HCT116 (cell line): Measurements from ENCODE around the gene SLAMF7. TPM values are rescaled to one million over a fixed set of nuclear protein-coding genes. Genes with fewer than 3 reads are reported as not detected.

Source experiments
- ATAC-seq: fragments of 200-7000 bp; cut with Tn5 transposase; 2 replicates; pipeline ENCODE4 v1.9.1; 2020; ENCODE audit warnings: mild to moderate bottlenecking, moderate library complexity
- BruUV-seq: library from RNA; stranded (reverse); fragments of 400-500 nt; replicated peaks from 2 replicates; lab custom pipeline; 2021; lab: Mats Ljungman, UMichigan
- CTCF ChIA-PET: fragments of 300-600 bp; sonication (Branson Sonifier 250); formaldehyde crosslinking; loops from one replicate; lab custom pipeline; 2021; ENCODE audit warnings: antibody characterized with exemption; lab: Charles Lee
- POLR2A ChIA-PET: fragments of 300-600, 350-600 bp; sonication (Branson Sonifier 250); formaldehyde crosslinking; loops from one replicate; lab custom pipeline; 2021; ENCODE audit warnings: antibody characterized with exemption; lab: Charles Lee
- RAD21 ChIA-PET, 2 experiments: fragments of 300-600 bp; sonication (Branson Sonifier 250); formaldehyde crosslinking; loops; one replicate each; lab custom pipeline; 2023; ENCODE audit warnings: low total read pairs in 2 of 2; ENCODE audit not compliant: uncharacterized antibody in 2 of 2, unreplicated experiment in 2 of 2, low non-redundant PET in 1 of 2; lab: Charles Lee
- DNase-seq: peaks from one replicate; pipeline ENCODE4 v3.0.0-alpha.2; 2010; ENCODE audit warnings: low read depth, low spot score
- H2AFZ ChIP-seq: fragments of 200-600 bp; shearing (Covaris generic), sonication (generic); 2 replicates; pipeline ENCODE4 v1.6.1; 2017; ENCODE audit warnings: low read depth, mixed run types, mixed read lengths, antibody characterized with exemption, low read length; ENCODE audit not compliant: poor library complexity, severe bottlenecking
- H3K27ac ChIP-seq: 2 replicates; pipeline ENCODE4 v1.5.1; 2012; ENCODE audit warnings: low read depth, low read length
- H3K27me3 ChIP-seq: fragments of 200-600 bp; sonication (generic); 2 replicates; pipeline ENCODE4 v1.6.1; 2016; ENCODE audit warnings: mixed run types, low read length, mixed read lengths; ENCODE audit not compliant: insufficient read depth
- H3K36me3 ChIP-seq, 2 experiments: fragments of 200-500 bp in 1 of 2; fragments of 200-600 bp in 1 of 2; sonication (Bioruptor generic) in 1 of 2; sonication (generic) in 1 of 2; 2 replicates each; pipeline versions ENCODE4 v1.5.1 to v1.6.1; 2014 to 2016; ENCODE audit warnings: low read length in 2 of 2, inconsistent platforms in 1 of 2, mixed read lengths in 1 of 2, mixed run types in 1 of 2; ENCODE audit not compliant: insufficient read depth in 2 of 2, control insufficient read depth in 1 of 2
- H3K4me1 ChIP-seq, 2 experiments: fragments of 200-600 bp in 1 of 2; sonication (generic) in 1 of 2; 2 replicates each; pipeline versions ENCODE4 v1.5.1 to v1.6.1; 2012 to 2017; ENCODE audit warnings: low read length in 2 of 2, inconsistent platforms in 1 of 2, mild to moderate bottlenecking in 1 of 2, mixed read lengths in 1 of 2, mixed run types in 1 of 2, moderate library complexity in 1 of 2; ENCODE audit not compliant: insufficient read depth in 2 of 2, control insufficient read depth in 1 of 2
- H3K4me2 ChIP-seq: fragments of 200-600 bp; sonication (generic); 2 replicates; pipeline ENCODE4 v1.6.1; 2017; ENCODE audit warnings: mixed run types, low read length, mixed read lengths
- H3K4me3 ChIP-seq, 2 experiments: fragments of 200-600 bp in 1 of 2; sonication (generic) in 1 of 2; replicated peaks in 1 of 2; 2 replicates each; pipeline ENCODE4 v1.5.1; 2011 to 2016; ENCODE audit warnings: low read length in 2 of 2, control low read depth in 1 of 2, low read depth in 1 of 2, mild to moderate bottlenecking in 1 of 2, mixed read lengths in 1 of 2, mixed run types in 1 of 2
- H3K79me2 ChIP-seq: fragments of 200-600 bp; sonication (generic); 2 replicates; pipeline ENCODE4 v1.6.1; 2017; ENCODE audit warnings: mild to moderate bottlenecking, mixed run types, low read length, moderate library complexity, mixed read lengths; ENCODE audit not compliant: insufficient read depth
- H3K9ac ChIP-seq: fragments of 200-600 bp; sonication (generic); 2 replicates; pipeline ENCODE4 v1.6.1; 2016; ENCODE audit warnings: low read length, mixed read lengths
- H3K9me2 ChIP-seq: fragments of 200-600 bp; sonication (generic), shearing (Covaris generic); 2 replicates; pipeline ENCODE4 v1.6.1; 2017; ENCODE audit warnings: mixed run types, mild to moderate bottlenecking, moderate library complexity; ENCODE audit not compliant: insufficient read depth
- H3K9me3 ChIP-seq, 2 experiments: fragments of 200-500 bp in 1 of 2; fragments of 200-600 bp in 1 of 2; sonication (Bioruptor generic) in 1 of 2; sonication (generic) in 1 of 2; 2 replicates each; pipeline ENCODE4 v1.6.1; 2014 to 2017; ENCODE audit warnings: low read length in 2 of 2, mixed read lengths in 2 of 2, inconsistent platforms in 1 of 2, low read depth in 1 of 2, mild to moderate bottlenecking in 1 of 2, mixed run types in 1 of 2, moderate library complexity in 1 of 2; ENCODE audit not compliant: control insufficient read depth in 1 of 2, insufficient read depth in 1 of 2
- H4K20me1 ChIP-seq: fragments of 200-600 bp; sonication (generic), shearing (Covaris generic); 2 replicates; pipeline ENCODE4 v1.6.1; 2017; ENCODE audit warnings: mixed run types, mild to moderate bottlenecking, moderate library complexity; ENCODE audit not compliant: insufficient read depth
- CBX3 ChIP-seq: IDR thresholded peaks from 2 replicates; pipeline ENCODE4 v1.6.1; 2012; ENCODE audit warnings: low read depth
- CEBPB ChIP-seq: IDR thresholded peaks from 2 replicates; pipeline ENCODE4 v1.6.1; 2012; ENCODE audit warnings: low read depth
- EGR1 ChIP-seq: IDR thresholded peaks from 2 replicates; pipeline ENCODE4 v1.6.1; 2012; ENCODE audit warnings: low read depth
- ELF1 ChIP-seq: IDR thresholded peaks from 2 replicates; pipeline ENCODE4 v1.6.1; 2012; ENCODE audit warnings: low read depth, borderline replicate concordance
- EZH2phosphoT487 ChIP-seq: fragments of 200-600 bp; IDR thresholded peaks from 2 replicates; pipeline ENCODE4 v1.6.1; 2018; ENCODE audit warnings: antibody characterized with exemption, borderline replicate concordance
- FOSL1 ChIP-seq: IDR thresholded peaks from 2 replicates; pipeline ENCODE4 v1.6.1; 2012; ENCODE audit warnings: low read depth
- JUND ChIP-seq: IDR thresholded peaks from 2 replicates; pipeline ENCODE4 v1.6.1; 2012
- POLR2A ChIP-seq: IDR thresholded peaks from 2 replicates; pipeline ENCODE4 v1.7.0; 2011; ENCODE audit warnings: borderline replicate concordance; ENCODE audit not compliant: insufficient read depth, insufficient read length; ENCODE audit errors: extremely low read depth
- POLR2AphosphoS5 ChIP-seq: IDR thresholded peaks from 2 replicates; pipeline ENCODE4 v1.6.1; 2011; ENCODE audit warnings: mild to moderate bottlenecking, low read depth, low read length, moderate library complexity
- SIN3A ChIP-seq: IDR thresholded peaks from 2 replicates; pipeline ENCODE4 v1.6.1; 2012; ENCODE audit warnings: low read depth
- SP1 ChIP-seq: IDR thresholded peaks from 2 replicates; pipeline ENCODE4 v1.6.1; 2012; ENCODE audit warnings: low read depth
- TCF7L2 ChIP-seq: IDR thresholded peaks from 2 replicates; pipeline ENCODE4 v1.7.0; 2011; ENCODE audit warnings: borderline replicate concordance, inconsistent platforms; ENCODE audit not compliant: insufficient read depth, insufficient read length; ENCODE audit errors: extremely low read depth
- YY1 ChIP-seq: IDR thresholded peaks from 2 replicates; pipeline ENCODE4 v1.6.1; 2011; ENCODE audit warnings: low read length, low read depth, moderate library complexity, mild to moderate bottlenecking; ENCODE audit not compliant: insufficient replicate concordance; ENCODE audit errors: extremely low read depth
- ZFX ChIP-seq: fragments of 450-650 bp; IDR thresholded peaks from 2 replicates; pipeline ENCODE4 v1.6.1; 2017
- ZNF274 ChIP-seq: fragments of 200-500 bp; sonication (Bioruptor generic); IDR thresholded peaks from 2 replicates; pipeline ENCODE4 v1.6.1; 2014; ENCODE audit warnings: mild to moderate bottlenecking, low read depth, low read length, inconsistent platforms
- intact Hi-C: fragments of 100-400 bp; cut with micrococcal nuclease; formaldehyde crosslinking; loops from 2 replicates; pipeline ENCODE4 v1.10.0; 2022
- total RNA-seq: library from RNA; stranded (reverse); gene quantifications from one replicate; pipeline ENCODE4 v1.2.1, GENCODE V29; 2021; ENCODE audit not compliant: unreplicated experiment
- TF ChIP-seq, protein P1 (sequence below): IDR thresholded peaks from 2 replicates; pipeline ENCODE4 v1.6.1; 2012; ENCODE audit warnings: low read depth
- TF ChIP-seq, protein P2 (sequence below), 3 experiments: fragments of 200-600 bp in 1 of 3; sonication (generic) in 1 of 3; IDR thresholded peaks in 2 of 3; conservative IDR thresholded peaks in 1 of 3; 2 replicates each; pipeline ENCODE4 v1.5.1; 2012 to 2017; ENCODE audit warnings: low read depth in 2 of 3, low read length in 2 of 3, antibody characterized with exemption in 1 of 3, borderline replicate concordance in 1 of 3, control low read depth in 1 of 3, mild to moderate bottlenecking in 1 of 3, mixed read lengths in 1 of 3, mixed run types in 1 of 3, moderate library complexity in 1 of 3; ENCODE audit not compliant: insufficient read depth in 1 of 3
- TF ChIP-seq, protein P3 (sequence below): IDR thresholded peaks from 2 replicates; pipeline ENCODE4 v1.6.1; 2012
- TF ChIP-seq, protein P4 (sequence below): IDR thresholded peaks from 2 replicates; pipeline ENCODE4 v1.6.1; 2012

Gene SLAMF7
- total RNA-seq, 1 experiment from 2014 or later, result 0.34 TPM

DNA sequence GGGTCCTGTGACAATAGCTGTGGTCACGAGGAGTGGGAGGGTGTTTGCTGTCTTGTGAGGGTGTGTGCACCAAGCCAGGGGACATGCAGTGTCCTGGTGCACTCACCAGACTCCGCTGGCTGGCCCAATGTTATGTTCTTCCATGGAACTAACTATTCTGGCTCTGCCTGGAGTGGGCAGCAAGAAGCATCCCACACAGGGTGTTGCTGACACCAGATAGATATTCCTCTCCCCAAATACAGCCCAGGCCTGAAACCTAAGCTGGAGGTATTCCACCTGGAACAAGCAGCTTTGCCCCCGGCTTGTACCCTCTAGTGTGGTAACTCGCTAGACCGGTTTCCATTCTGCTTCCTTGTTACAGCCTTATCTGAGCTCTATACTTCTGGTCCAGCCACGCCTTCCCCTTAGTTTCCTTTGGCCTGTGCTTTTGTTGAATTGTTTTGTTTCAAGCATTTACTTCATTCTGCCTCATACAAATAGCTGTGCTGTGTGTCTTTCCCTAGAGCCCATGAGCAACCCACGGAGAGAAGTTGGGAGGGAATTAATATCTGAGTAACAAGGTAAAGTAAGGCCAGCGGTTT, 42.2 kb downstream of the SLAMF7 start:
- ATAC-seq (no peak), DNase-seq (no peak)
- Histone ChIP-seq H3K79me2 (no peaks in the 10 kb centered on the region), H3K36me3 (no peaks in the 10 kb centered on the region), H4K20me1 (no peaks in the 10 kb centered on the region), H3K4me2 (no peak overlapping the region), H3K27ac (no peak overlapping the region), H3K4me3 (no peak overlapping the region), H3K4me1 (peaks cover 9 to 10% of the 10 kb centered on the region in 2 experiments; a peak in 2 of 4 replicates), H3K9me3 (no peaks in the 10 kb centered on the region), H3K27me3 (no peaks in the 10 kb centered on the region), H3K9me2 (no peaks in the 10 kb centered on the region), H3K9ac (no peak overlapping the region), H2AFZ (no peak overlapping the region)
- no TSS peak for BruUV-seq
- POLR2A ChIA-PET, result no interaction called here
- RAD21 ChIA-PET, result no interaction called here
- intact Hi-C loops, result no loop called here
- CTCF ChIA-PET, result interaction anchor here (1.0 to 3.6 kb wide), 3 partner anchors 12 to 173 kb away, joined by 3 to 27 read pairs (median 6); no protein-coding TSS in a partner anchor
- TF ChIP-seq, protein P1, sequence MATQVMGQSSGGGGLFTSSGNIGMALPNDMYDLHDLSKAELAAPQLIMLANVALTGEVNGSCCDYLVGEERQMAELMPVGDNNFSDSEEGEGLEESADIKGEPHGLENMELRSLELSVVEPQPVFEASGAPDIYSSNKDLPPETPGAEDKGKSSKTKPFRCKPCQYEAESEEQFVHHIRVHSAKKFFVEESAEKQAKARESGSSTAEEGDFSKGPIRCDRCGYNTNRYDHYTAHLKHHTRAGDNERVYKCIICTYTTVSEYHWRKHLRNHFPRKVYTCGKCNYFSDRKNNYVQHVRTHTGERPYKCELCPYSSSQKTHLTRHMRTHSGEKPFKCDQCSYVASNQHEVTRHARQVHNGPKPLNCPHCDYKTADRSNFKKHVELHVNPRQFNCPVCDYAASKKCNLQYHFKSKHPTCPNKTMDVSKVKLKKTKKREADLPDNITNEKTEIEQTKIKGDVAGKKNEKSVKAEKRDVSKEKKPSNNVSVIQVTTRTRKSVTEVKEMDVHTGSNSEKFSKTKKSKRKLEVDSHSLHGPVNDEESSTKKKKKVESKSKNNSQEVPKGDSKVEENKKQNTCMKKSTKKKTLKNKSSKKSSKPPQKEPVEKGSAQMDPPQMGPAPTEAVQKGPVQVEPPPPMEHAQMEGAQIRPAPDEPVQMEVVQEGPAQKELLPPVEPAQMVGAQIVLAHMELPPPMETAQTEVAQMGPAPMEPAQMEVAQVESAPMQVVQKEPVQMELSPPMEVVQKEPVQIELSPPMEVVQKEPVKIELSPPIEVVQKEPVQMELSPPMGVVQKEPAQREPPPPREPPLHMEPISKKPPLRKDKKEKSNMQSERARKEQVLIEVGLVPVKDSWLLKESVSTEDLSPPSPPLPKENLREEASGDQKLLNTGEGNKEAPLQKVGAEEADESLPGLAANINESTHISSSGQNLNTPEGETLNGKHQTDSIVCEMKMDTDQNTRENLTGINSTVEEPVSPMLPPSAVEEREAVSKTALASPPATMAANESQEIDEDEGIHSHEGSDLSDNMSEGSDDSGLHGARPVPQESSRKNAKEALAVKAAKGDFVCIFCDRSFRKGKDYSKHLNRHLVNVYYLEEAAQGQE, result no peak
- TF ChIP-seq, protein P2, sequence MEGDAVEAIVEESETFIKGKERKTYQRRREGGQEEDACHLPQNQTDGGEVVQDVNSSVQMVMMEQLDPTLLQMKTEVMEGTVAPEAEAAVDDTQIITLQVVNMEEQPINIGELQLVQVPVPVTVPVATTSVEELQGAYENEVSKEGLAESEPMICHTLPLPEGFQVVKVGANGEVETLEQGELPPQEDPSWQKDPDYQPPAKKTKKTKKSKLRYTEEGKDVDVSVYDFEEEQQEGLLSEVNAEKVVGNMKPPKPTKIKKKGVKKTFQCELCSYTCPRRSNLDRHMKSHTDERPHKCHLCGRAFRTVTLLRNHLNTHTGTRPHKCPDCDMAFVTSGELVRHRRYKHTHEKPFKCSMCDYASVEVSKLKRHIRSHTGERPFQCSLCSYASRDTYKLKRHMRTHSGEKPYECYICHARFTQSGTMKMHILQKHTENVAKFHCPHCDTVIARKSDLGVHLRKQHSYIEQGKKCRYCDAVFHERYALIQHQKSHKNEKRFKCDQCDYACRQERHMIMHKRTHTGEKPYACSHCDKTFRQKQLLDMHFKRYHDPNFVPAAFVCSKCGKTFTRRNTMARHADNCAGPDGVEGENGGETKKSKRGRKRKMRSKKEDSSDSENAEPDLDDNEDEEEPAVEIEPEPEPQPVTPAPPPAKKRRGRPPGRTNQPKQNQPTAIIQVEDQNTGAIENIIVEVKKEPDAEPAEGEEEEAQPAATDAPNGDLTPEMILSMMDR (IDR thresholded peaks at IDR 0.05 in 2 of 3, conservative IDR thresholded peaks at IDR 0.05 in 1 of 3; ENCODE audit: borderline replicate concordance in 1 of 3, insufficient read depth in 1 of 3, low read depth in 2 of 3, low read length in 2 of 3), result no peak
- TF ChIP-seq YY1 (no peak), SP1 (no peak), ZFX (no peak), ZNF274 (no peak), EGR1 (no peak), CEBPB (no peak), TCF7L2 (no peak), JUND (no peak), ELF1 (no peak), FOSL1 (no peak), POLR2AphosphoS5 (no peak), POLR2A (no peak), SIN3A (no peak), CBX3 (no peak), EZH2phosphoT487 (no peak)
- TF ChIP-seq, protein P3, sequence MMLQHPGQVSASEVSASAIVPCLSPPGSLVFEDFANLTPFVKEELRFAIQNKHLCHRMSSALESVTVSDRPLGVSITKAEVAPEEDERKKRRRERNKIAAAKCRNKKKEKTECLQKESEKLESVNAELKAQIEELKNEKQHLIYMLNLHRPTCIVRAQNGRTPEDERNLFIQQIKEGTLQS, result no peak
- TF ChIP-seq, protein P4, sequence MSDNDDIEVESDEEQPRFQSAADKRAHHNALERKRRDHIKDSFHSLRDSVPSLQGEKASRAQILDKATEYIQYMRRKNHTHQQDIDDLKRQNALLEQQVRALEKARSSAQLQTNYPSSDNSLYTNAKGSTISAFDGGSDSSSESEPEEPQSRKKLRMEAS, result no peak
